Endothelial cell of hepatic sinusoid (primary cell): Measurements from ENCODE around the gene RYR3.
"Not testable (repeated sequence)": the region's sequence is repeated elsewhere in the genome, so short reads cannot be mapped to it uniquely, and the experiment has no call there.

Source experiments
- in situ Hi-C: cut with HindIII; loops from 2 replicates; pipeline ENCODE4 v1.10.0; 2017; ENCODE audit warnings: low sequenced_read_pairs

The RYR3 gene

GRCh38 chr15:33808720-33809457, 498.1 kb downstream of the RYR3 start:
- in situ Hi-C loops: no loop called here

GRCh38 chr15:33810073-33810595, 499.4 kb downstream of the RYR3 start:
- in situ Hi-C loops: no loop called here

DNA sequence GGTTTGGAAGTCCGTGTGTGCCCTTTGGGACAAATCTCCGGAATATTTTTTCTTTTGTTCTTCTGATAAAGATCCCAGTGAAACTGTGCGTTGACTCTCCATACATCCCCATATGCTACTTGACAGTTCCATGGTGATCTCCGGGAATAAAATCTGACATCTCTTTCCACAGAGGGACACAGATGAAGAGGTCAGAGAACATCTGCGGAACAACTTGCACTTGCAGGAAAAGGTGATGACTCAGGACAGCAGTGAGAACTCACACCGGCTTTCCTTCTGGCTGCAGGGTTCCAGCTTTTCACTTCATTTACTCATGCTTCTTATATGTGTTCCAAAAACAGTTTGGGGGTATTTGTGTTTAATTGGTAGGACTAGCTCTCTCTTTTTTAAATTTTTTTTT, 500.0 kb downstream of the RYR3 start:
- in situ Hi-C loops: no loop called here

GRCh38 chr15:33813891-33814290, 503.1 kb downstream of the RYR3 start:
- in situ Hi-C loops: no loop called here

DNA sequence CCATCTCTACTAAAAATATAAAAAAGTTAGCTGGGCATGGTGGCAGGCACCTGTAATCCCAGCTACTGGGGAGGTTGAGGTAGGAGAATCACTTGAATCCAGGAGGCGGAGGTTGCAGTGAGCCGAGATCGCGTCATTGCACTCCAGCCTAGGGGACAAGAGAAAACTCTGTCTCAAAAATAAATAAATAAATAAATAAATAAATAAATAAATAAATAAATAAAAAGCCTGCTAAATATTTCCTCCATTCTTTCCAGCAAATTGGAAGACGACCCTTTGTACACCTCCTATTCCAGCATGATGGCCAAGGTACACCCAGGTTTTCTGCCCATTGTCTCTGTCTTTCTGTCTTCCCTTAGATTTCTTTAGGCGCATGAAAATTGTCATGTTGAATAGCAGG, 508.7 kb downstream of the RYR3 start:
- in situ Hi-C loops: not testable (repeated sequence)

- in situ Hi-C loops: no loop called here
Observed at GRCh38 chr15:33822479-33822878, 511.7 kb downstream of the RYR3 start.

- in situ Hi-C loops: no loop called here
Observed at GRCh38 chr15:33823119-33823518, 512.4 kb downstream of the RYR3 start.

- in situ Hi-C loops: no loop called here
Observed at GRCh38 chr15:33825453-33825852, 514.7 kb downstream of the RYR3 start.

GRCh38 chr15:33826201-33826600, 515.4 kb downstream of the RYR3 start:
- in situ Hi-C loops: no loop called here

DNA sequence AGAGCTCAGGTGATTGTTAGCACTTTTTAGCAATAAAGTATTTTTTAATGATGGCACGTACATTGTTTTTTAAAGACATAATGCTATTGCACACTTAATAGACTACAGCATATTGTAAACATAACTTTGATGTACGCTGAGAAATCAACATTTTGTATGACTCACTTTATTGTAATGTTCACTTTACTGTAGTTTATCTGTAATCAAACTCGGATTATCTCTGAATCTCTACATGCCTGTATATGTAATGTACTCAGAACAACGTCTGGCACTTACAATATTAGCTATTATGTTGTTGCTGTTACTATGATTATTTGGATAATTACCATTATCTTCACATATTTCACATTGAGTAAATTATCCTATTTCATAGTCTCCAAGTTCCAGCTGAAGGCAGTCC, 519.6 kb downstream of the RYR3 start:
- in situ Hi-C loops: no loop called here

GRCh38 chr15:33831646-33832045, 520.9 kb downstream of the RYR3 start:
- in situ Hi-C loops: no loop called here

DNA sequence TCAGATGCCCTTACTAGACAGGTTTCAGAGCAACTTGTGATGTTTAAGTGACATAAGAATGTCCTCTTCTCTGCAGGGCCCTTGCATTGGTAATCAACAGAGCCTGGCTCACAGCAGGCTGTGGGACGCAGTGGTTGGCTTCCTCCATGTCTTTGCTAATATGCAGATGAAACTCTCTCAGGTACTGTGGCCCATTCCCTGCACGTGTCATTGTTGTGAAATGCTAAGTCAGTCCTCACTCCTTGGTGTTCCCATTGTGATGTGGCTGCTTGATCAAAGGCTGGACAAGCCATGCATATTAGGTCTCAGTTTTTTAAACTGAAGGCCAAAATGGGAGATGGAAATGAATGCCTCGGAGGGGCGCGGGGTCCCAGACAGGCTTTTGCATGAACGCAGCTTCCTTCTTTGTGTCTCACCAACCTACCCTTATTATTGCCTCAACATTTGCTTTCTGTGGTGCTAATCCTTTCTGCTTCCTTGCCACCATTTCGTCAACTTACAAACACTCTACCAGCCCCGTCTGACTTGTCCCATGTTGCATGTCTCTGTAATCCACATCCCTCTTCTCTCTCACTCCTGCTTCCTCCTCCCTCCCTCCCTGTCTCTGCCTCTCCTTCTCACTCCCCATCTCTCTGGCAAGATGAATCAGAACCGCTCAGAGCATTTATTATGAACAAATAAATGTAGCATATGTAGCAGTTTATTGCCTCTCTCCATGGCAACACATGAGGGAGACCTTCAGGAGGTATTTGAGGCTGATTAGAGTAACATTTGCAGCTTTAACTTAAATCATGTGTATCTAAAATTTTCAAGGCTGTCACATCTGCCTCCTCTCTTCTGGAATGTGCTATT, 524.4 kb downstream of the RYR3 start:
- in situ Hi-C loops: no loop called here

- in situ Hi-C loops: no loop called here
Observed at GRCh38 chr15:33837294-33837693, 526.5 kb downstream of the RYR3 start.

GRCh38 chr15:33839540-33839939, 528.8 kb downstream of the RYR3 start:
- in situ Hi-C loops: no loop called here

DNA sequence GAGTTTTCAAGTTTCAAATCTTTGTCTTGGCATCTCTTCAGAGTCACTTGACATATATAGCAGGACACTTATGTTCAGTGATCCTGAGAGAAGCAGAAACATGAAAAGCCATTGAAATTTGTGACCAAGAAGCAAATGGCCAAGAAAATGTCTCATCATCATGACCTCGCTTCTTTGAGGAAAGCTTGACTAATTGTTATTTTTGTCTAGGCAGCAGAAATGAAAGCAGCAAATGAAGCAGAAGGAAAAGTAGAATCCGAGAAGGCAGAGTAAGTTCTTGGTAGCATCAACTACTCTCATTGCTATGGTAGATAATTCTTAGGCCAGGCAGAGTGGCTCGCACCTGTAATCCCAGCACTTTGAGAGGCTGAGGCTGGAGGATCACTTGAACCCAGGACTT, 529.8 kb downstream of the RYR3 start:
- in situ Hi-C loops: no loop called here

- in situ Hi-C loops: no loop called here
Observed at GRCh38 chr15:33844186-33844585, 533.4 kb downstream of the RYR3 start.

GRCh38 chr15:33844597-33844996, 533.8 kb downstream of the RYR3 start:
- in situ Hi-C loops: no loop called here

GRCh38 chr15:33846142-33846541, 535.4 kb downstream of the RYR3 start:
- in situ Hi-C loops: loop anchor here (5.0 kb wide), 1 partner anchor 74 kb away; no protein-coding TSS in a partner anchor

DNA sequence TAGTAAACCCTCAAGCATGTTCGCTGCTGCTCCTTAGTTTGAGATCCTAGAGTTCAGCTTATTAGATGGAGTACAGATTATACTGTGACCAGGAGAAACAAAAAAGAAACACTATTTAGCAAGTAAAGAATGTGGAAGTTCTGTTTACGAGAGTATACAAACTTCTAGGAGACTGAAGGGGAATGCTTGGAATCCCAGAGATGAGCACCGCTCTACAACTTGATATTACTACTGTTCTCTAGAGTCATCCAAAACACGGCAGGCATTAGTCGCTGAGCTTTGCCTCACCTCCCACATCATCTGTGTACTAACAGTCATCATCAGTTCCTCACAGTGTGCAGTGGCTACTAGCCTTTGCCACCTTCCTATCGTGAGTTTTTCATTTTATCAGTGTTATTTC, 536.1 kb downstream of the RYR3 start:
- in situ Hi-C loops: loop anchor here (5.0 kb wide), 1 partner anchor 75 kb away; no protein-coding TSS in a partner anchor

DNA sequence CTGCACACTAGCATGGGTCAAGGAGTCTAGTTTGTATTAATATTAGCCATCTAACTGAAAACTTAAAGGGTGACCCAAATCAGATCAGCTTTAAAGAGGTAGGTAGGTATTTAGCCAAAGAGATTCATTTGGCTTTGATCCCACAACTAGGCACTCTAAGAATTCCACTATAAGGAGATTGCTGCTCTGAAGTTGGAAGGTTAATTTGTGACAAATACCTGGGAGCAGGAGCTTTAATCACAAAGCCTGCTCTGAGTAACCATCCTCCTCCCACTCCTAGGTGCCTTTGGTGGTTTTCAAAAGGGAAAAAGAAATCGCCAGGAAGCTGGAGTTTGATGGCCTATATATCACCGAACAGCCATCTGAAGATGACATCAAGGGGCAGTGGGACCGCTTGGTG, 537.2 kb downstream of the RYR3 start:
- in situ Hi-C loops: loop anchor here (5.0 kb wide), 1 partner anchor 76 kb away; no protein-coding TSS in a partner anchor

GRCh38 chr15:33851079-33851478, 540.3 kb downstream of the RYR3 start:
- in situ Hi-C loops: no loop called here

- in situ Hi-C loops: no loop called here
Observed at GRCh38 chr15:33852094-33852493, 541.3 kb downstream of the RYR3 start.
